Measurements from ENCODE around the gene KLRK1. TPM values are rescaled to one million over a fixed set of nuclear protein-coding genes. Genes with fewer than 3 reads are reported as not detected.
"Not testable (repeated sequence)": the region's sequence is repeated elsewhere in the genome, so short reads cannot be mapped to it uniquely, and the experiment has no call there.

Gene KLRK1
- total RNA-seq (1 to 10 TPM in 2 of 9 donors, under 1 TPM in 5, not detected in 2; 0.45 to 6.6 (median 0.49) TPM), polyA plus RNA-seq (under 1 TPM; 0.28 to 0.69 TPM)
- long read RNA-seq, donor 1: 0 reads
- long read RNA-seq, donor 2: 0 reads
- long read RNA-seq, donor 3: 0 reads

GRCh38 chr12:10389904-10390303 lies at the start of gene KLRK1:
TSS of gene KLRK1 (minus strand) at chr12:10390041. CDS start at chr12:10388810, 1,231 bp downstream.
- TF ChIP-seq CTCF (IDR thresholded peaks at IDR 0.05) (no peak), POLR2A (IDR thresholded peaks at IDR 0.05) (no peak)
- Histone ChIP-seq H3K36me3 (no peaks in the 10 kb centered on the region), H3K9me3 (no peaks in the 10 kb centered on the region), H3K4me3 (peak within 1 kb of the TSS in 1 of 12 donors; percentile 46), H3K27ac (peak within 1 kb of the TSS in 1 of 12 donors; percentile 46), H3K27me3 (no peaks in the 10 kb centered on the region), H3K4me1 (peaks cover 0 to 17% (median 0%) of the 10 kb centered on the region in 12 donors)
- ATAC-seq (no peak), DNase-seq (no peak)
- WGBS, 4 donors: 75 to 91% (median 81%) methylated on average over 1 of the region's 1 CpG
- intact Hi-C loops (cut with DNase I): no loop called here

- ATAC-seq; H3K9me3 ChIP-seq; H3K4me3 ChIP-seq; H3K4me1 ChIP-seq; H3K27ac ChIP-seq; intact Hi-C loops (cut with DNase I); H3K27me3 ChIP-seq; H3K36me3 ChIP-seq; DNase-seq: not testable (repeated sequence)
- WGBS, 4 donors: 14 to 17% methylated on average over 2 of the region's 2 CpGs; no CpG with 5 or more reads in 2 of the 4 donors
Observed at GRCh38 chr12:10437601-10438000, 47.8 kb upstream of the KLRK1 start.

GRCh38 chr12:10435816-10436215 lies 46.0 kb upstream of the KLRK1 start, which contains the start of gene KLRC2:
TSS of gene KLRC2 (minus strand) at chr12:10436010. CDS start at chr12:10435986, 24 bp downstream.
- H3K27ac ChIP-seq; DNase-seq; intact Hi-C loops (cut with DNase I); H3K4me1 ChIP-seq; H3K9me3 ChIP-seq; H3K27me3 ChIP-seq; H3K36me3 ChIP-seq; H3K4me3 ChIP-seq; ATAC-seq: not testable (repeated sequence)
- WGBS, 4 donors: 53 to 67% (median 62%) methylated on average over 3 of the region's 3 CpGs

GRCh38 chr12:10430623-10431022 lies 40.8 kb upstream of the KLRK1 start:
- H3K4me1 ChIP-seq; H3K4me3 ChIP-seq; DNase-seq; H3K36me3 ChIP-seq; intact Hi-C loops (cut with DNase I); H3K27ac ChIP-seq; H3K9me3 ChIP-seq; H3K27me3 ChIP-seq; ATAC-seq: not testable (repeated sequence)
- WGBS, 4 donors: 87 to 95% (median 89%) methylated on average over 4 of the region's 4 CpGs

GRCh38 chr12:10425938-10426337 lies 36.1 kb upstream of the KLRK1 start:
- H3K36me3 ChIP-seq; ATAC-seq; H3K27me3 ChIP-seq; intact Hi-C loops (cut with DNase I); H3K4me1 ChIP-seq; H3K27ac ChIP-seq; H3K4me3 ChIP-seq; DNase-seq; H3K9me3 ChIP-seq: not testable (repeated sequence)
- 84 to 95% (median 88%) methylated on average over 6 to 8 of the region's 8 CpGs for WGBS, 4 donors

GRCh38 chr12:10424260-10424899 lies 34.5 kb upstream of the KLRK1 start:
- H3K27me3 ChIP-seq; H3K4me1 ChIP-seq; H3K4me3 ChIP-seq; H3K36me3 ChIP-seq; intact Hi-C loops (cut with DNase I); H3K27ac ChIP-seq; H3K9me3 ChIP-seq; DNase-seq; ATAC-seq: not testable (repeated sequence)
- 77 to 100% (median 80%) methylated on average over 1 of the region's 1 CpG; no CpG with 5 or more reads in 1 of the 4 donors for WGBS, 4 donors

- H3K4me1 ChIP-seq; H3K36me3 ChIP-seq; H3K4me3 ChIP-seq; H3K9me3 ChIP-seq; intact Hi-C loops (cut with DNase I); H3K27ac ChIP-seq; ATAC-seq; DNase-seq; H3K27me3 ChIP-seq: not testable (repeated sequence)
- WGBS, 4 donors: 15 to 60% (median 31%) methylated on average over 2 to 3 of the region's 3 CpGs
Observed at GRCh38 chr12:10422159-10422558, 32.3 kb upstream of the KLRK1 start.

- WGBS, 4 donors: 55 to 70% (median 62%) methylated on average over 1 of the region's 1 CpG
- H3K27ac ChIP-seq; H3K4me3 ChIP-seq; H3K36me3 ChIP-seq; intact Hi-C loops (cut with DNase I); H3K4me1 ChIP-seq; ATAC-seq; DNase-seq; H3K9me3 ChIP-seq; H3K27me3 ChIP-seq: not testable (repeated sequence)
Observed at GRCh38 chr12:10420334-10420733, 30.5 kb upstream of the KLRK1 start, which contains the start of gene KLRC3. TSS of gene KLRC3 (minus strand) at chr12:10420595. CDS start at chr12:10420550, 45 bp downstream.

Data from heart left ventricle (tissue), 16 donors.